Ishikawa (cell line): Measurements from ENCODE around the gene CARD11.

Experiments used
- CEBPB ChIP-seq: IDR thresholded peaks from 2 replicates; pipeline ENCODE4 v1.6.1; 2012
- CREB1 ChIP-seq: IDR thresholded peaks from 2 replicates; pipeline ENCODE4 v1.6.1; 2012; ENCODE audit warnings: low read depth
- EGR1 ChIP-seq: IDR thresholded peaks from 2 replicates; pipeline ENCODE4 v1.6.1; 2012
- EP300 ChIP-seq: IDR thresholded peaks from 2 replicates; pipeline ENCODE4 v1.6.1; 2012; ENCODE audit warnings: borderline replicate concordance
- FOXM1 ChIP-seq: IDR thresholded peaks from 2 replicates; pipeline ENCODE4 v1.6.1; 2012; ENCODE audit warnings: low read depth, borderline replicate concordance
- MAX ChIP-seq: IDR thresholded peaks from 2 replicates; pipeline ENCODE4 v1.6.1; 2012
- NFIC ChIP-seq: IDR thresholded peaks from 2 replicates; pipeline ENCODE4 v1.6.1; 2012
- RAD21 ChIP-seq: IDR thresholded peaks from 2 replicates; pipeline ENCODE4 v1.6.1; 2012; ENCODE audit warnings: low read depth
- REST ChIP-seq: IDR thresholded peaks from 2 replicates; pipeline ENCODE4 v1.6.1; 2012; ENCODE audit warnings: low read depth, mild to moderate bottlenecking
- TAF1 ChIP-seq: IDR thresholded peaks from 2 replicates; pipeline ENCODE4 v1.6.1; 2012; ENCODE audit warnings: low read depth, mild to moderate bottlenecking
- TCF12 ChIP-seq: IDR thresholded peaks from 2 replicates; pipeline ENCODE4 v1.6.1; 2012; ENCODE audit warnings: low read depth
- TEAD4 ChIP-seq: IDR thresholded peaks from 2 replicates; pipeline ENCODE4 v1.6.1; 2012
- USF1 ChIP-seq: IDR thresholded peaks from 2 replicates; pipeline ENCODE4 v1.6.1; 2012
- YY1 ChIP-seq: IDR thresholded peaks from 2 replicates; pipeline ENCODE4 v1.6.1; 2012; ENCODE audit warnings: low read depth
- ZBTB7A ChIP-seq: IDR thresholded peaks from 2 replicates; pipeline ENCODE4 v1.6.1; 2012; ENCODE audit warnings: low read depth

The CARD11 gene

GRCh38 chr7:2941216-2941859 is 102.3 kb downstream of the CARD11 start:
- TF ChIP-seq USF1 (no peak), REST (no peak), TCF12 (no peak), CREB1 (no peak), RAD21 (no peak), NFIC (no peak), EP300 (no peak), EGR1 (no peak), YY1 (no peak), ZBTB7A (no peak)

- no peak for TF ChIP-seq NFIC
- TF ChIP-seq YY1 = no peak
- no peak for TF ChIP-seq RAD21
- TF ChIP-seq TEAD4 = no peak
- TF ChIP-seq EP300 = no peak
- TF ChIP-seq TAF1 = no peak
- TF ChIP-seq USF1 = no peak
- TF ChIP-seq MAX = no peak
- TF ChIP-seq REST = no peak
- no peak for TF ChIP-seq EGR1
- TF ChIP-seq CEBPB = no peak
- no peak for TF ChIP-seq ZBTB7A
- no peak for TF ChIP-seq FOXM1
Observed at GRCh38 chr7:2940466-2940865, 103.2 kb downstream of the CARD11 start.

- no peak for TF ChIP-seq USF1
- no peak for TF ChIP-seq CREB1
Observed at GRCh38 chr7:2939193-2939885, 104.3 kb downstream of the CARD11 start.

GRCh38 chr7:2938514-2939192 is 105.0 kb downstream of the CARD11 start:
- TF ChIP-seq TCF12 (no peak), TEAD4 (no peak), ZBTB7A (no peak), YY1 (no peak), MAX (no peak), EGR1 (no peak), USF1 (no peak), FOXM1 (no peak), TAF1 (no peak), CEBPB (no peak), EP300 (no peak), NFIC (no peak), REST (no peak), RAD21 (no peak)
